CD4-positive, CD25-positive, alpha-beta regulatory T cell (primary cell): Measurements from ENCODE around the gene POLE4. TPM values are rescaled to one million over a fixed set of nuclear protein-coding genes. Genes with fewer than 3 reads are reported as not detected.

ENCODE experiments used
- ATAC-seq, 2 donors: fragments of 150-1000 bp; cut with Tn5 transposase; one replicate each; pipeline ENCODE4 v1.10.0; 2021; ENCODE audit warnings: low read depth in 2 of 2, moderate number of reproducible peaks in 2 of 2, moderate library complexity in 1 of 2
- DNase-seq, 3 donors: peaks; one replicate each; pipeline versions ENCODE4 v3.0.0 to v3.0.0-alpha.2; 2012 to 2022; ENCODE audit warnings: mixed read lengths in 1 of 3
- H3K27ac ChIP-seq: one replicate; pipeline ENCODE4 v1.7.0; 2013; ENCODE audit warnings: mild to moderate bottlenecking, low read length; ENCODE audit not compliant: insufficient read depth, poor library complexity, severe bottlenecking
- H3K27me3 ChIP-seq: one replicate; pipeline ENCODE4 v1.7.0; 2013; ENCODE audit warnings: low read length; ENCODE audit not compliant: control insufficient read depth, insufficient read depth
- H3K36me3 ChIP-seq: one replicate; pipeline ENCODE4 v1.7.0; 2013; ENCODE audit warnings: mild to moderate bottlenecking, low read length, moderate library complexity; ENCODE audit not compliant: control insufficient read depth, insufficient read depth
- H3K4me1 ChIP-seq: 2 replicates; pipeline ENCODE4 v1.7.0; 2013; ENCODE audit warnings: mild to moderate bottlenecking, low read length; ENCODE audit not compliant: insufficient read depth, control insufficient read depth, poor library complexity, severe bottlenecking
- H3K4me3 ChIP-seq: one replicate; pipeline ENCODE4 v1.7.0; 2013; ENCODE audit warnings: low read depth, mild to moderate bottlenecking, low read length, moderate library complexity
- H3K9me3 ChIP-seq, 2 experiments: 1 replicate in 1 of 2; 2 replicates in 1 of 2; pipeline ENCODE4 v1.7.0; 2013; ENCODE audit warnings: low read length in 2 of 2, mild to moderate bottlenecking in 1 of 2, moderate library complexity in 1 of 2; ENCODE audit not compliant: control insufficient read depth in 2 of 2
- H3K27ac Mint-ChIP-seq, 3 donors: one replicate each; pipeline ENCODE4 v1.8.0; 2020 to 2022; ENCODE audit warnings: mild to moderate bottlenecking in 3 of 3, mixed read lengths in 3 of 3, moderate library complexity in 2 of 3
- H3K27me3 Mint-ChIP-seq: one replicate; pipeline ENCODE4 v1.8.0; 2022; ENCODE audit warnings: mild to moderate bottlenecking, mixed read lengths
- H3K36me3 Mint-ChIP-seq: one replicate; pipeline ENCODE4 v1.8.0; 2020; ENCODE audit warnings: mixed read lengths
- H3K4me1 Mint-ChIP-seq, 4 donors: one replicate each; pipeline ENCODE4 v1.8.0; 2020 to 2022; ENCODE audit warnings: mixed read lengths in 4 of 4, mild to moderate bottlenecking in 1 of 4
- H3K4me3 Mint-ChIP-seq, 4 donors: one replicate each; pipeline ENCODE4 v1.8.0; 2020 to 2022; ENCODE audit warnings: mild to moderate bottlenecking in 4 of 4, mixed read lengths in 4 of 4, moderate library complexity in 3 of 4
- H3K9me3 Mint-ChIP-seq, 7 donors: one replicate each; pipeline ENCODE4 v1.8.0; 2020 to 2022; ENCODE audit warnings: mixed read lengths in 7 of 7, mild to moderate bottlenecking in 3 of 7, moderate library complexity in 2 of 7
- polyA plus RNA-seq, 4 donors: library from polyadenylated mRNA; unstranded; fragments of 300-500 nt; fragmentation: Illumina TruSeq; gene quantifications; one replicate each; pipeline ENCODE4 v1.2.3, GENCODE V29; 2021
- total RNA-seq: library from RNA; stranded (reverse); gene quantifications from one replicate; pipeline ENCODE4 v1.2.3, GENCODE V29; 2022

The POLE4 gene
- total and polyA plus RNA-seq, 5 donors from 2014 or later, result 42.3 to 157 (median 128) TPM

GRCh38 chr2:74919827-74920226, 38.6 kb upstream of the POLE4 start:
- no peak overlapping the region for H3K27ac Mint-ChIP-seq

DNA sequence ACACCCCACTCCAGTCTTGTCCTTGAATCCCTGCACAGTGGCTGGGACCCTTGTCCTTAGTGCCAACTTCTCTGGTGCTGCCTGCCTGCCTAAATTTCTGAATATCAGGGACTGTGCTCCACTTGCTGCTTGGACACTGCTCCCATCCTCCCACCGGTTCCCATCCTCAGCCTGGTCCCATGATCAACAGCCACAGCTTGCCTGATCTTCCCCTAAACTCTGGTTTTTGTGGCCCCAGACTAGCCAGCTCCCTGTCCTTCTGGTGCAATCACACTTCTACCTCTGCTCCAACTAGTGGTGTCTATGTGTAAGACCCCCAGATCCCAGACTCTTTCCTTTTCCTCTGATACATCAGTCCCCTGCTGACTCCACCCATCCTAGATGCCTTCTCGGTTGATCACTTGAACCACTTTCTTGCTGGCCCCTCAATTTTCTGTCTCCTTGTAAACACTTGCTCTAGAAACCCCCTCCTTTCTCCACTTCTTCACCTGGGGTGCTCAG, 37.2 kb upstream of the POLE4 start:
- H3K4me1 Mint-ChIP-seq, result peaks cover 0 to 8% (median 2%) of the 10 kb centered on the region in 4 donors

More at GRCh38 chr2:74919827-74920226, 38.6 kb upstream of the POLE4 start:
- Histone ChIP-seq H3K4me3 (no peak overlapping the region), H3K36me3 (no peaks in the 10 kb centered on the region), H3K4me1 (no peaks in the 10 kb centered on the region), H3K9me3 (no peaks in the 10 kb centered on the region), H3K27ac (no peak overlapping the region), H3K27me3 (peaks cover 3% of the 10 kb centered on the region)
- Mint-ChIP-seq H3K4me3 (peak overlapping the region in 1 of 4 donors; percentile 74), H3K27me3 (peaks cover 16% of the 10 kb centered on the region), H3K9me3 (no peaks in the 10 kb centered on the region), H3K4me1 (peaks cover 0 to 8% (median 2%) of the 10 kb centered on the region in 4 donors), H3K36me3 (no peaks in the 10 kb centered on the region)
- DNase-seq (peak; percentile 55 to 64 (median 57)), ATAC-seq (peak; percentile 53 to 55)

DNA sequence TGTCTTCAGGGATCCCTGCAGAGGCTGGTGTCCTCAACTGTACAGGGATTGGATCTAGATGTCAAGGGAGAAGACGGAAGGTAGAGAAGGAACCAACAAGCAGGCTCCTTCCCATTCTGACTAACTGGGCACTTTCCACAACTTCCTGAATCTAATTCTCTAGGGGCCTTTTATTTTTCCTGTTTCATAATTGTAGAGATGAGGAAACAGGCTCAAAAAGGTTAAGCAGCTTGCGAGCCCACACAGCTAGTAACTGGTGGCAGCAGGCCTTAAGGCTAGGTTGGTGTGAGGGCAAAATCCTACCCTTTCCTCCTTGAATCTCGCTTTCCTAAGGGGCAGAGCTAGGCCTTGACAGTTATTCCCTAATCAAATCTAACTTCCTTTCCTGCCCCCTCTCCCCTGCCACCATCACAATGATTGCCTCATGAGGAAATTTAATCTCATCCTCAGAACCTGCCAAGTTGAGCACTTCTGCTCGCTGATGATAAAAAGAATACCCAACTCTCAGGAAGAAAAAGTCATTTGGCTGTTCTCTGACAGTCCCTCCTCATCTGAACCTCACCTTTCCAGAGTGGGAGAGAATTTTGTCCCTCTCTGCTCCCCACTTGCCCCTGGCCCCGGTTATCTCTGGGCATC, 35.7 kb upstream of the POLE4 start:
- H3K4me3 Mint-ChIP-seq, result no peak overlapping the region
- Histone ChIP-seq H3K27ac (no peak overlapping the region), H3K4me1 (no peaks in the 10 kb centered on the region), H3K9me3 (no peaks in the 10 kb centered on the region), H3K27me3 (peaks cover 3% of the 10 kb centered on the region), H3K4me3 (no peak overlapping the region), H3K36me3 (no peaks in the 10 kb centered on the region)
- H3K36me3 Mint-ChIP-seq, result no peaks in the 10 kb centered on the region
- H3K4me1 Mint-ChIP-seq, result peaks cover 0 to 8% (median 2%) of the 10 kb centered on the region in 4 donors
- no peaks in the 10 kb centered on the region for H3K9me3 Mint-ChIP-seq
- H3K27ac Mint-ChIP-seq, result peak overlapping the region in 1 of 3 donors; percentile 82
- peaks cover 16% of the 10 kb centered on the region for H3K27me3 Mint-ChIP-seq
- ATAC-seq (peak in 1 of 2 donors; percentile 22), DNase-seq (no peak)

More for the DNA sequence above, 37.2 kb upstream of the POLE4 start:
- ATAC-seq (no peak), DNase-seq (no peak)
- no peak overlapping the region for H3K4me3 Mint-ChIP-seq
- H3K4me1 ChIP-seq, result no peaks in the 10 kb centered on the region
- no peak overlapping the region for H3K4me3 ChIP-seq
- peaks cover 16% of the 10 kb centered on the region for H3K27me3 Mint-ChIP-seq
- H3K36me3 ChIP-seq, result no peaks in the 10 kb centered on the region
- peaks cover 3% of the 10 kb centered on the region for H3K27me3 ChIP-seq
- no peaks in the 10 kb centered on the region for H3K9me3 ChIP-seq
- H3K27ac ChIP-seq, result no peak overlapping the region
- H3K9me3 Mint-ChIP-seq, result no peaks in the 10 kb centered on the region
- H3K36me3 Mint-ChIP-seq, result no peaks in the 10 kb centered on the region
- no peak overlapping the region for H3K27ac Mint-ChIP-seq

- H3K4me1 ChIP-seq, result no peaks in the 10 kb centered on the region
- no peak overlapping the region for H3K27ac ChIP-seq
- Mint-ChIP-seq H3K4me1 (peaks cover 0 to 6% (median 1%) of the 10 kb centered on the region in 4 donors), H3K27me3 (peaks cover 7% of the 10 kb centered on the region), H3K4me3 (no peak overlapping the region), H3K9me3 (peaks cover 0 to 4% (median 0%) of the 10 kb centered on the region in 7 donors), H3K36me3 (peaks cover 6% of the 10 kb centered on the region), H3K27ac (no peak overlapping the region)
- H3K9me3 ChIP-seq, result no peaks in the 10 kb centered on the region
- no peak for DNase-seq
- H3K27me3 ChIP-seq, result no peaks in the 10 kb centered on the region
- no peaks in the 10 kb centered on the region for H3K36me3 ChIP-seq
- no peak for ATAC-seq
- no peak overlapping the region for H3K4me3 ChIP-seq
These were observed 33.8 kb upstream of the POLE4 start for GRCh38 chr2:74924463-74925265.

GRCh38 chr2:74925361-74925786, 33.1 kb upstream of the POLE4 start:
- Histone ChIP-seq H3K9me3 (no peaks in the 10 kb centered on the region), H3K4me3 (no peak overlapping the region), H3K36me3 (no peaks in the 10 kb centered on the region), H3K4me1 (no peaks in the 10 kb centered on the region), H3K27ac (no peak overlapping the region), H3K27me3 (no peaks in the 10 kb centered on the region)
- peaks cover 5% of the 10 kb centered on the region for H3K27me3 Mint-ChIP-seq
- DNase-seq (no peak), ATAC-seq (no peak)
- peaks cover 0 to 4% (median 0%) of the 10 kb centered on the region in 7 donors for H3K9me3 Mint-ChIP-seq
- H3K4me3 Mint-ChIP-seq, result no peak overlapping the region
- H3K27ac Mint-ChIP-seq, result no peak overlapping the region
- peaks cover 0 to 3% (median 1%) of the 10 kb centered on the region in 4 donors for H3K4me1 Mint-ChIP-seq
- H3K36me3 Mint-ChIP-seq, result peaks cover 6% of the 10 kb centered on the region

GRCh38 chr2:74927621-74928020, 30.8 kb upstream of the POLE4 start:
- Histone ChIP-seq H3K9me3 (no peaks in the 10 kb centered on the region), H3K27me3 (no peaks in the 10 kb centered on the region), H3K36me3 (no peaks in the 10 kb centered on the region), H3K4me3 (no peak overlapping the region), H3K4me1 (no peaks in the 10 kb centered on the region), H3K27ac (no peak overlapping the region)
- peaks cover 14% of the 10 kb centered on the region for H3K36me3 Mint-ChIP-seq
- DNase-seq, result no peak
- H3K4me1 Mint-ChIP-seq, result peaks cover 0 to 6% (median 1%) of the 10 kb centered on the region in 4 donors
- no peak overlapping the region for H3K4me3 Mint-ChIP-seq
- H3K27me3 Mint-ChIP-seq, result peaks cover 13% of the 10 kb centered on the region
- peak overlapping the region in 2 of 3 donors; percentile 42 to 60 for H3K27ac Mint-ChIP-seq
- no peak for ATAC-seq
- peaks cover 0 to 4% (median 0%) of the 10 kb centered on the region in 7 donors for H3K9me3 Mint-ChIP-seq

GRCh38 chr2:74930811-74931486, 27.5 kb upstream of the POLE4 start:
- H3K27ac ChIP-seq, result no peak overlapping the region
- Mint-ChIP-seq H3K36me3 (peaks cover 14% of the 10 kb centered on the region), H3K4me3 (no peak overlapping the region), H3K27me3 (peaks cover 15% of the 10 kb centered on the region), H3K27ac (no peak overlapping the region), H3K9me3 (peaks cover 0 to 4% (median 0%) of the 10 kb centered on the region in 7 donors), H3K4me1 (peaks cover 0 to 6% (median 1%) of the 10 kb centered on the region in 4 donors)
- H3K36me3 ChIP-seq, result no peaks in the 10 kb centered on the region
- no peaks in the 10 kb centered on the region for H3K4me1 ChIP-seq
- H3K4me3 ChIP-seq, result no peak overlapping the region
- no peaks in the 10 kb centered on the region for H3K9me3 ChIP-seq
- no peak for ATAC-seq
- DNase-seq, result no peak
- no peaks in the 10 kb centered on the region for H3K27me3 ChIP-seq
